Measurements from ENCODE around the gene TBC1D20.

DNA sequence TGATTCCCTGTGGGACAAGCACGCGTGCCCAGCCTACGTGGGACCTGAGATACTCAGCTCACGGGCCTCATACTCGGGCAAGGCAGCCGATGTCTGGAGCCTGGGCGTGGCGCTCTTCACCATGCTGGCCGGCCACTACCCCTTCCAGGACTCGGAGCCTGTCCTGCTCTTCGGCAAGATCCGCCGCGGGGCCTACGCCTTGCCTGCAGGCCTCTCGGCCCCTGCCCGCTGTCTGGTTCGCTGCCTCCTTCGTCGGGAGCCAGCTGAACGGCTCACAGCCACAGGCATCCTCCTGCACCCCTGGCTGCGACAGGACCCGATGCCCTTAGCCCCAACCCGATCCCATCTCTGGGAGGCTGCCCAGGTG, 66.1 kb downstream of the TBC1D20 start:
- TF ChIP-seq POLR2A (IDR thresholded peaks at IDR 0.05; ENCODE audit: low read depth) = no peak
- TF ChIP-seq CTCF (IDR thresholded peaks at IDR 0.05) = no peak
- TF ChIP-seq EP300 (IDR thresholded peaks at IDR 0.05) = no peak
